CD8-positive, alpha-beta memory T cell (primary cell): ENCODE data around the gene OR6B3. TPM values are rescaled to one million over a fixed set of nuclear protein-coding genes. Genes with fewer than 3 reads are reported as not detected.

Experiments
- CTCF ChIA-PET: fragments of 350-600 bp; sonication (Branson Sonifier 250); formaldehyde crosslinking; loops from one replicate; lab custom pipeline; 2021; ENCODE audit warnings: antibody characterized with exemption; lab: Charles Lee
- POLR2A ChIA-PET: fragments of 350-600 bp; sonication (Branson Sonifier 250); formaldehyde crosslinking; loops from one replicate; lab custom pipeline; 2021; ENCODE audit warnings: antibody characterized with exemption; lab: Charles Lee
- DNase-seq, 5 donors: peaks; one replicate each; pipeline versions ENCODE4 v3.0.0 to v3.0.0-alpha.2; 2020 to 2022; ENCODE audit warnings: mixed read lengths in 1 of 5
- H3K27ac ChIP-seq: one replicate; pipeline ENCODE4 v1.7.0; 2013; ENCODE audit warnings: low read depth, mild to moderate bottlenecking, low read length, moderate library complexity
- H3K27me3 ChIP-seq: 2 replicates; pipeline ENCODE4 v1.7.0; 2013; ENCODE audit warnings: low read length, mild to moderate bottlenecking; ENCODE audit not compliant: insufficient read depth, poor library complexity, severe bottlenecking
- H3K36me3 ChIP-seq: 2 replicates; pipeline ENCODE4 v1.7.0; 2013; ENCODE audit warnings: mild to moderate bottlenecking, low read length, moderate library complexity; ENCODE audit not compliant: insufficient read depth
- H3K4me1 ChIP-seq: 2 replicates; pipeline ENCODE4 v1.7.0; 2013; ENCODE audit warnings: mild to moderate bottlenecking, low read length, moderate library complexity; ENCODE audit not compliant: insufficient read depth
- H3K4me3 ChIP-seq: 2 replicates; pipeline ENCODE4 v1.7.0; 2013; ENCODE audit warnings: mild to moderate bottlenecking, low read length
- H3K9me3 ChIP-seq: 2 replicates; pipeline ENCODE4 v1.7.0; 2013; ENCODE audit warnings: mild to moderate bottlenecking, low read length
- H3K27ac Mint-ChIP-seq, 8 donors: one replicate each; pipeline ENCODE4 v1.8.0; 2020 to 2021; ENCODE audit warnings: mixed read lengths in 8 of 8, mild to moderate bottlenecking in 6 of 8, inconsistent platforms in 3 of 8, moderate library complexity in 3 of 8
- H3K27me3 Mint-ChIP-seq, 2 donors: one replicate each; pipeline ENCODE4 v1.8.0; 2020 to 2021; ENCODE audit warnings: mixed read lengths in 2 of 2, mild to moderate bottlenecking in 1 of 2, moderate library complexity in 1 of 2
- H3K36me3 Mint-ChIP-seq, 3 donors: one replicate each; pipeline ENCODE4 v1.8.0; 2020 to 2021; ENCODE audit warnings: mixed read lengths in 3 of 3, inconsistent platforms in 1 of 3, mild to moderate bottlenecking in 1 of 3
- H3K4me1 Mint-ChIP-seq, 3 donors: one replicate each; pipeline ENCODE4 v1.8.0; 2020 to 2021; ENCODE audit warnings: mixed read lengths in 3 of 3, inconsistent platforms in 1 of 3, mild to moderate bottlenecking in 1 of 3
- H3K4me3 Mint-ChIP-seq, 7 donors: one replicate each; pipeline ENCODE4 v1.8.0; 2020 to 2021; ENCODE audit warnings: mixed read lengths in 7 of 7, mild to moderate bottlenecking in 6 of 7, moderate library complexity in 4 of 7, inconsistent platforms in 2 of 7
- H3K9me3 Mint-ChIP-seq, 5 donors: one replicate each; pipeline ENCODE4 v1.8.0; 2020 to 2022; ENCODE audit warnings: mixed read lengths in 5 of 5, mild to moderate bottlenecking in 3 of 5, moderate library complexity in 2 of 5, inconsistent platforms in 1 of 5
- polyA plus RNA-seq: library from polyadenylated mRNA; unstranded; fragments of 300-500 nt; fragmentation: Illumina TruSeq; gene quantifications from one replicate; pipeline ENCODE4 v1.2.3, GENCODE V29; 2021
- total RNA-seq, 2 experiments: library from RNA; stranded (reverse); gene quantifications; one replicate each; pipeline ENCODE4 v1.2.3, GENCODE V29; 2021

OR6B3 gene
- not detected for total RNA-seq
- not detected for polyA plus RNA-seq

DNA sequence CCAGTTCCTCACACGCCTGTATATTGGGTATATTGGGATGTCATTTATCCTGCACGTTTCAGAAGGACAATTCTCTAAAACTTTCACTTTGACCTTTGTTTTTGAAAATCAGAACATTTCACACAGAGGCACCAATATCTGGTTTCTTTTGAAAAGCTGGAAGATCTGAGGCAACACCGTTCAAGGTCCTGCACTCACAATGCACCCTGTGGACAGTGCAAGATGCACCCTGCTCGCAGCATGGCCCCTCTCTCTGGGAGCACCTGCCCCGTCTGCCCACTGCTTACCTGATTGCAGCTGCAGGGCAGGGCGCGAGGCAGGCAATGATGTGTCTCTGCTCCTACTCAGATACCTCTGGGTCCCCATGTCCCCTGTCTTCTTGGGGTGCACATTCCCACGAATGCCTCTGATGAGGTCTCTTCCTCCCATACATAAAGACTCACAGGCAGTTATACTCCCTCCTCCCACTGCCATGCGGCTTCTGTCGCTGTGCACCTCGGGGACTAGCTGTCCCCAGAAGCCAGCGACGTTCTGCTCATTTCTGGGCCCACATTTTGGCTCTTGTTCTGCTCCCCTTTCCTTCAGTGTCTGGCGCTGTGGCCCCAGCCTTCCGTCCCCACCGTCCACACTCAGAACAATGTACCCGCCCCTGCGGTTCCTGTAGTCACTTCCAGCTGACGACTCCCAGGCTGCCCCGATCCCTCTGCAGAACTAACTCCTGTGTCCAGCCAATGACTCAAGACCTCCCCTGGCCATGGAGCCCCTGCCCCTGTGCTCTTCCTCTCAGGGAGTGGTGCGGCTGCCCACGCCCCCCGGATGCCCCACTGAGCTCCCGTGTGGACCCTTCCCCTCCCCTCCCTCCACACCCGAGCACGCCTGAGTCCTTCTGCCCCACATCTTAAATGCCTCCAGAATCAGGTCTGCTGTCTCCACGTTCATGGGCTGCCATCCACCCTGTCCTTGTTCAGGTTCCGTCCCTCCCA, at the start of gene OR6B3:
Gene OR6B3, minus strand, starts transcription at position 349 of the 983 bp plus-strand sequence.
- no peak within 1 kb of the TSS for H3K4me3 ChIP-seq
- Mint-ChIP-seq H3K4me3 (no peak within 1 kb of the TSS), H3K9me3 (no peaks in the 10 kb centered on the region), H3K36me3 (no peaks in the 10 kb centered on the region), H3K27ac (no peak within 1 kb of the TSS), H3K27me3 (peaks cover 41 to 61% of the 10 kb centered on the region in 2 donors), H3K4me1 (no peaks in the 10 kb centered on the region)
- H3K4me1 ChIP-seq = no peaks in the 10 kb centered on the region
- no peaks in the 10 kb centered on the region for H3K36me3 ChIP-seq
- ChIA-PET POLR2A (no interaction called here), CTCF (no interaction called here)
- H3K9me3 ChIP-seq = no peaks in the 10 kb centered on the region
- no peaks in the 10 kb centered on the region for H3K27me3 ChIP-seq
- H3K27ac ChIP-seq = no peak within 1 kb of the TSS
- DNase-seq = no peak

DNA sequence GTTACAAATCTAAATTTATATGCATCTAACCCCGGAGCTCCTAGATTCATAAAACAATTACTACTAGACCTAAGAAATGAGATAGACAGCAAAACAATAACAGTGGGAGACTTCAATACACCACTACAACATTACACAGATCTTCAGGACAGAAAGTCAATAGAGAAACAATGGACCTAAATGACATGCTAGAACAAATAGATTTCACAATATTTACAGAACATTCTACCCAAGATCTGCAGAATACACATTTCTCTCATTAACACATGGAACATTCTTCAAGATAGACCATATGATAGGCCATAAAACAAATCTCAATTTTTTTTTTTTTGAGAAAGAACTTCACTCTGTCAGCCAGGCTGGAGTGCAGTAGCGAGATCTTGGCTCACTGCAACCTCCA, 45.0 kb upstream of the OR6B3 start:
- CTCF ChIA-PET = no interaction called here
- H3K27me3 Mint-ChIP-seq = peaks cover 37 to 71% of the 10 kb centered on the region in 2 donors
- POLR2A ChIA-PET = no interaction called here
- no peaks in the 10 kb centered on the region for H3K9me3 ChIP-seq
- peaks cover 0 to 5% (median 3%) of the 10 kb centered on the region in 3 donors for H3K36me3 Mint-ChIP-seq
- H3K27ac ChIP-seq = no peak overlapping the region
- no peak overlapping the region for H3K4me3 ChIP-seq
- no peaks in the 10 kb centered on the region for H3K4me1 ChIP-seq
- H3K4me1 Mint-ChIP-seq = no peaks in the 10 kb centered on the region
- H3K27me3 ChIP-seq = peaks cover 26% of the 10 kb centered on the region
- no peaks in the 10 kb centered on the region for H3K36me3 ChIP-seq
- DNase-seq = no peak
- H3K9me3 Mint-ChIP-seq = peaks cover 5 to 22% (median 10%) of the 10 kb centered on the region in 5 donors
- H3K27ac Mint-ChIP-seq = no peak overlapping the region
- H3K4me3 Mint-ChIP-seq = no peak overlapping the region

DNA sequence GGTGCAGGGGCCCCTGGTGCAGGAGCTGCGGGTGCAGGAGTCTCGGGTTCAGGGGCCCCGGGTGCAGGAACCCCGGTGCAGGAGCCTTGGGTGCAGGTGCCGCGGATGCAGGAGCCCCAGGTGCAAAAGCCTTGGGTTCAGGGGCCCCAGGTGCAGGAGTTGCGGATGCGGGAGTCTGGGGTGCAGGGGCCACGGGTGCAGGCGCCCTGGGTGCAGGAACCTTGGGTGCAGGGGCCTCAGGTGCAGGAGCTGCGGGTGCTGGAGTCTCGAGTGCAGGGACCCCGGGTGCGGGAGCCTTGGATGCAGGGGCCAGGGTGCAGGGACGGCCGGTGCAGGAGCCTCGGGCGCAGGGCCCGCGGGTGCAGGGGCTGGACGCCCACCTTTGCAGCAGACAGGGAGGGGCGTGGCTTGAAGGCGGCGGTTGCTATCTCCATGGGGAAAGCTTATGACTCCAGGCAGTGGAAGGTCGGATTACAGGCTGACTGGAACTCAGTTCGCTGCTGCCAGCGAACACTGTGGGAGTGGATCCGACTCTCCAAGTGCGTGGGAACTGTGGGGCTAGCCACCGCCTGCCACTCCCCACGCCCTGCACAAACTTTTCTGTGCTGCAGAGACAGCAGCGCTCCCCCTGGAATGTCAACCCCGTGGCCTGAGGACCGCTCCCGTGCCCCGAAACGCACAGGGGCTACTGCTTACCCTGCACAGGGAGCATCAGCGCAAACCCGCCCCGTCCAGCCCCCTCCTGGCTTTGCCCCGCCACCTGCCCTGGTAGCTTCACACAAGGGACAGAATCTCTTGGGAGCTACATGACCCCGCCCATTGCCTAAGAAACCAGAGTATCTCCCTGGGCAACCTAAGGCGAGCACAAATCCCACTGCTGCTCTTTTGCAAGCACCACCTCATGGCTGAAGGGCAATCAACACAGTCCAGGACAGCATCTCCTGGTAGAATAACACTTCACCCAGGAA, 42.5 kb upstream of the OR6B3 start:
- ChIA-PET CTCF (no interaction called here), POLR2A (no interaction called here)
- Histone ChIP-seq H3K4me3 (no peak overlapping the region), H3K36me3 (no peaks in the 10 kb centered on the region), H3K27me3 (peaks cover 26% of the 10 kb centered on the region), H3K9me3 (no peaks in the 10 kb centered on the region), H3K4me1 (no peaks in the 10 kb centered on the region), H3K27ac (no peak overlapping the region)
- Mint-ChIP-seq H3K4me3 (no peak overlapping the region), H3K9me3 (peaks cover 5 to 26% (median 14%) of the 10 kb centered on the region in 5 donors), H3K4me1 (no peaks in the 10 kb centered on the region), H3K27ac (no peak overlapping the region), H3K27me3 (peaks cover 45 to 83% of the 10 kb centered on the region in 2 donors), H3K36me3 (peaks cover 0 to 5% (median 3%) of the 10 kb centered on the region in 3 donors)
- no peak for DNase-seq

DNA sequence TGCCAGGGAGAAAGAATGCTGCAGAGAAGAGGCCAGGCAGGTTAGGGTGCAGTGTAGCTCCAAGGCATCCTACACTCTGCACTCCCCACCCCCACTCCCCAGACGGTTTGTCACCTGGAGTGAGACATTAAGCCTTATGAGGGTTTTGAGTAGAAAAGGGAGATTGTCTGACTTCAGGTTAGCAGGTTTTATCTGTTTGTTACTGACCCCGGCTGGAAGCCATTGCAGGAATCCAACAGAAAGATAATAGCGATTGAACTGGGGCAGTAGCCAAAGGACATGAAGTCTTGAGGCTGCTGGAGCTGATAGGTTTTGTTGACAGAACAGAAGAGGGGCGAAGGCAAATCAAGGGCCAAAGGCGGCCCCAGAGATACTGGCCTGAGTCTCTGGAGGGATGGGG, 36.0 kb upstream of the OR6B3 start:
- H3K4me1 Mint-ChIP-seq = no peaks in the 10 kb centered on the region
- DNase-seq = no peak
- Histone ChIP-seq H3K9me3 (no peaks in the 10 kb centered on the region), H3K27me3 (no peaks in the 10 kb centered on the region), H3K36me3 (no peaks in the 10 kb centered on the region), H3K4me1 (no peaks in the 10 kb centered on the region), H3K4me3 (no peak overlapping the region), H3K27ac (no peak overlapping the region)
- H3K4me3 Mint-ChIP-seq = no peak overlapping the region
- peaks cover 36 to 64% of the 10 kb centered on the region in 2 donors for H3K27me3 Mint-ChIP-seq
- CTCF ChIA-PET = no interaction called here
- POLR2A ChIA-PET = no interaction called here
- H3K27ac Mint-ChIP-seq = no peak overlapping the region
- H3K36me3 Mint-ChIP-seq = peaks cover 0 to 3% (median 0%) of the 10 kb centered on the region in 3 donors
- H3K9me3 Mint-ChIP-seq = peaks cover 21 to 29% (median 21%) of the 10 kb centered on the region in 5 donors

DNA sequence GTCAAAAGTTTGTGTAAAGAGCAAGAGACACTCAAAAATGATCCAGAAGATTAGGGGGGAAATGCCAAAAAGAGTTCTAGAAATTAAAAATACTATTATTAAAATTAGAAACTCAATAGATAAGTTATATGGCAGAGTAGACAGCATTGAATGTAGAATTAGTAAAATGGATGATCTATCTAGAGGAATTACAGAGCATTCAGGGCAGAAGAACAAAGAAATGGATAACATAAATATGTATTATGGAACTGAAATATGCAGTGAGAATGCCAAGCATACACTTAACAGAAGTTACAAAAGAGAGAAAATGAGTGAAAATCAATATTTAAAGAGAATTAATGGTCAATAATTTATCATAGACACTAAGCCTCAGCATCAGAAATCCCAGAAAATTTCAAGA, 33.2 kb upstream of the OR6B3 start:
- POLR2A ChIA-PET = no interaction called here

DNA sequence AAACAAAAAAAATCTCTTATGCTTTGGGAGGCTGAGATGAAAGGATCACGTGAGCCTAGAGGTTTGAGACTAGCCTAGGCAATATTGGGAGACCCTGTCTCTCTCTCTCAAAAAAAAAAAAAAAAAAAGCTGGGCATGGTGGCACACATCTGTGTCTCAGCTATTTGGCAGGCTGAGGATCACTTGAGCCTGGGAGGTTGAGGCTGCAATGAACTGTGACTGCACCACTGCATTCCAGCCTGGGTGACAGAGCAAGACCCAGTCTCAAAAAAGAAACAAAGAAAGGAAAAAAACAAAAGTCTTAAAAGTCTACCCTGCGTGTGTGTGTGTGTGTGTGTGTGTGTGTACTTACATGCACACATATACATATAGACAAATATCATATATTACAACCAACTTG, 25.3 kb upstream of the OR6B3 start:
- H3K36me3 Mint-ChIP-seq = peaks cover 1 to 19% (median 1%) of the 10 kb centered on the region in 3 donors
- no peak for DNase-seq
- H3K27me3 Mint-ChIP-seq = peaks cover 21 to 59% of the 10 kb centered on the region in 2 donors
- Histone ChIP-seq H3K4me1 (no peaks in the 10 kb centered on the region), H3K4me3 (no peak overlapping the region), H3K36me3 (no peaks in the 10 kb centered on the region), H3K27me3 (no peaks in the 10 kb centered on the region), H3K9me3 (no peaks in the 10 kb centered on the region), H3K27ac (no peak overlapping the region)
- POLR2A ChIA-PET = interaction anchor here (0.6 kb wide), 1 partner anchor 9 kb away, joined by 4 read pairs; no protein-coding TSS in a partner anchor
- no peak overlapping the region for H3K4me3 Mint-ChIP-seq
- no peak overlapping the region for H3K27ac Mint-ChIP-seq
- no peaks in the 10 kb centered on the region for H3K4me1 Mint-ChIP-seq
- peaks cover 24 to 38% (median 34%) of the 10 kb centered on the region in 5 donors for H3K9me3 Mint-ChIP-seq
- CTCF ChIA-PET = no interaction called here

More for the DNA sequence above, 33.2 kb upstream of the OR6B3 start:
- H3K4me3 ChIP-seq = no peak overlapping the region
- Mint-ChIP-seq H3K4me3 (no peak overlapping the region), H3K36me3 (peaks cover 0 to 3% (median 0%) of the 10 kb centered on the region in 3 donors), H3K9me3 (peaks cover 16 to 24% (median 21%) of the 10 kb centered on the region in 5 donors), H3K27me3 (peaks cover 35 to 54% of the 10 kb centered on the region in 2 donors), H3K4me1 (no peaks in the 10 kb centered on the region), H3K27ac (no peak overlapping the region)
- no peaks in the 10 kb centered on the region for H3K4me1 ChIP-seq
- no peaks in the 10 kb centered on the region for H3K27me3 ChIP-seq
- no peak for DNase-seq
- H3K36me3 ChIP-seq = no peaks in the 10 kb centered on the region
- H3K9me3 ChIP-seq = no peaks in the 10 kb centered on the region
- H3K27ac ChIP-seq = no peak overlapping the region
- CTCF ChIA-PET = no interaction called here

DNA sequence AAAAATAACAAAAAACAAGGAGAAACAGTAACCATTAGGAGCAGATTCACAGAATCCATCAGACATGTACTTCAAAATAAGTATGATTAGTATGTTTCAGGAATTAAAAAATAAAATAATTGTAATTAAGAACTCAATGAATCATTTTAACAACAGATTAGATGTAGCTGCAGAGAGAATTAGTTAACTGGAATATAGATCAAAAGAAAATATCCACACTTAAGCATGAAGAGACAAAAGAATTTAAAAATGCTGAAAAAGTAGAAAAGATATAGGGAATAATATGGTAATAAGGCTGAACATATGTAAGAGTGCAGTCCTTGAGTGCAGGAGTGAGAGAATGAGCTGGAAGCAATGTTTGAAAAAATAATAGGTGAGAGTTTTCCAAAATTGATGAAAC, 24.1 kb upstream of the OR6B3 start:
- H3K27me3 Mint-ChIP-seq = peaks cover 25 to 61% of the 10 kb centered on the region in 2 donors
- no peaks in the 10 kb centered on the region for H3K9me3 ChIP-seq
- H3K4me3 Mint-ChIP-seq = no peak overlapping the region
- no peaks in the 10 kb centered on the region for H3K36me3 ChIP-seq
- no peak for DNase-seq
- no peak overlapping the region for H3K27ac ChIP-seq
- H3K4me1 Mint-ChIP-seq = no peaks in the 10 kb centered on the region
- ChIA-PET CTCF (no interaction called here), POLR2A (no interaction called here)
- no peak overlapping the region for H3K4me3 ChIP-seq
- H3K27me3 ChIP-seq = no peaks in the 10 kb centered on the region
- peaks cover 1 to 19% (median 1%) of the 10 kb centered on the region in 3 donors for H3K36me3 Mint-ChIP-seq
- H3K27ac Mint-ChIP-seq = no peak overlapping the region
- peaks cover 24 to 38% (median 34%) of the 10 kb centered on the region in 5 donors for H3K9me3 Mint-ChIP-seq
- H3K4me1 ChIP-seq = no peaks in the 10 kb centered on the region
